HG03139 (cell line): Measurements from ENCODE around the gene MIA.
"Not testable (repeated sequence)": the region's sequence is repeated elsewhere in the genome, so short reads cannot be mapped to it uniquely, and the experiment has no call there.

Experiments
- ATAC-seq: cut with Tn5 transposase; IDR thresholded peaks from one replicate; pipeline ENCODE4 v1.9.1; 2021; ENCODE audit not compliant: unreplicated experiment

Gene MIA

GRCh38 chr19:40774916-40775631, at the start of gene MIA:
Gene MIA, plus strand, starts transcription at chr19:40775521. Its CDS starts 22 bp downstream, at chr19:40775543.
- no peak for ATAC-seq

DNA sequence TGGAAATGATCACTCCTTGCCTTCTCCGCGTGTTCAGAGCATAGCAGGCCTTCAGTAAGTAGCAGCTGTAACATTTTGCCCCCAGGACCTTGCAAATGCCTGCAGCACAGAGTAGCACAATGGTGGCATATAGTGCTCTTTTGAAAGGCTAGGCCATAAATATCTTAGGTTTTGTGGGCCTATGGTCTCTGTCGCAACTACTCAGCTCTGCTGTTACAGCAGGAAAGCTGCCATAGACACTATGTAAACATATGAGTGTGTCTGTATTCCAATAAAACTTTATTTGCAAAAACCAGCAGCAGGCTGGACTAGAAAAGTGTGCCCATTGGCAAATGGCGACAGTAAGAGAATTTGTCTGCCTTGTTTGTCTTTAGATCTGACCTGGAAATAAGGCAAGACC, 49.0 kb upstream of the MIA start:
- no peak for ATAC-seq

GRCh38 chr19:40730065-40730464, 45.3 kb upstream of the MIA start:
- not testable (repeated sequence) for ATAC-seq

DNA sequence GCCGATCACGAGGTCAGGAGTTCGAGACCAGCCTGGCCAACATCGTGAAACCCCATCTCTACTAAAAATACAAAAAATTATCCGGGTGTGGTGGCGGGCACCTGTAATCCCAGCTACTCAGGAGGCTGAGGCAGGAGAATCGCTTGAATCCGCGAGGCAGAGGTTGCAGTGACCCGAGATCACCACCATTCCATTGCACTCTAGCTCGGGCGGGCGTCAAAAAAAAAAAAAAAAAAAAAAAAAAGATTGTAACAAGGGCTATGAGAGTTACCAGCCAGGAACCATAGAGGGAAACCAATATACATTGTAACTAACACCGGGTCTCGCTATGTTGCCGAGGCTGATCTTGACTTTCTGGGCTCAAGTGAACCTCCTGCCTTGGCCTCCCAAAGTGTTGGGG, 43.0 kb upstream of the MIA start:
- not testable (repeated sequence) for ATAC-seq

- ATAC-seq, result no peak
These were observed 42.2 kb upstream of the MIA start for GRCh38 chr19:40733149-40733548.

DNA sequence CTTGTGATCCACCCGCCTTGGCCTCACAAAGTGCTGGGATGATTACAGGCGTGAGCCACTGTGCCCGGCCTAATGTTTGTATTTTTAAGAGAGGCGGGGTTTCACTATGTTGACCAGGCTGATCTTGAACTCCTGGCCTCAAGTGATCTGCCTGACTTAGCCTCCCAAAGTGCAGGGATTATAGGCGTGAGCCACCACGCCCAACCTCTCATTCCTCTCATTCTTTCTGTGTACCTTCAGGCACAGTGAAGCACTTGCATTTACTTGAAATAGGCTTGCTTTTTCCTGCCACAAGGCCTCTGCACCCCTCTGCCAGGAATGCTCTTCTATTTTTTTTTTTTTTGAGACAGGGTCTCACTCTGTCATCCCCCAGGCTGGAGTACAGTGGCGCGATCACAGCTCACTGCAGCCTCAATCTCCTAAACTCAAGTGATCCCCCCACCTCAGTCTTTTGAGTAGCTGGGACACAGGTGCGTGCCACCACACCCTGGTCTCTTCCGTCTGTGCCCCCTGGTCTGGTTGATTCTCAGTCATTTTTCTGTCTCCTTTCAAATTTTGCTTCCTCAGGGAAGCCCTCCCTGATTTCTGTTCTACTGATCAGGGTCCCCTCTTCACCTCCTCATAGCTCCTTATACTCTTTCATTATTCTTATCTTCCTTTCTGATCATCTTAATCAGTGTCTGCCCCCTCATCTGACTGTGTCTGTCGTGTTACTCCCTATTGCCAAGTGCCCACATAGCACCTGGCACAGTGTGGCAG, 40.1 kb upstream of the MIA start:
- no peak for ATAC-seq

DNA sequence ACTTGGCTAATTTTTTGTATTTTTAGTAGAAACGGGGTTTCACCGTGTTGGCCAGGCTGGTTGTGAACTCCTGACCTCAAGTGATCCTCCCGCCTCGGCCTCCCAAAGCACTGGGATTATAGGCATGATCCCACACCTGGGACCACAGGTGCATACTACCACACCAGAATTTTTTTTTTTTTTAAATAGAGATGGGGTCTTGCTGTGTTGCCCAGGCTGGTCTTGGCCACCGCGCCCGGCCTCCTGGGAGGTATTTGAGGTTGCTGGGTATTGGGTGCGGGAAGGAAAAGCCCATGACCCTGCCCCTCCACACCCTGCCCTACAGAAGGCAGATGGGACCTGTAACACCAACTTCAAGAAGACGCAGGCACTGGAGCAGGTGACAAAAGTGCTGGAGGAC, 38.7 kb upstream of the MIA start:
- no peak for ATAC-seq

DNA sequence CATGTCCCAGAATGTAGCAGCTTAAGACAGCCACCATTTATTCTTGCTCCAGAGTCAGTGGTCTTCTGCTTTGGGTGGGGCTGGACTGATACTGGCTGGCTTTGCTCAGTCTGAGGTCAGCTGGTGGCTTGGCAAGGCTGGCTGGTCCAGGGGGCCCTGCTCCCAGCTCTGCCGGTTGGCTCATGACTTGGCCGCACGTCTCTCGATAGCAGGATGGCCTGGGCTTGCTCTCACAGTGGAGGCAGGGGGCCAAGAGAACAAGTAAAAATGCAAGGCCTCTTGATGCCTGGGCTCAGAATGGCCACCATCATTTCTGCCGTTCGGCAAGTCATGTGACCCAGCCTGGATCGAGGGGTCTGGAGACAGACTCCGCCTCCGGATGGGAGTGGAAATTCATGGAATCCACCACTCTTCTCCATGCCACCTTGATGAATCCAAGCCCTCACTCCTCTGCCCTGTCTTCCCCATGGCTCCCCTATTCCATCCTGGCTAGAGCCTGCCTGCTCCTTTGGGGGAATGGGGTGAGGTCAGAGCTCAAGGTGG, 38.1 kb upstream of the MIA start:
- no peak for ATAC-seq

GRCh38 chr19:40739030-40739839, 36.1 kb upstream of the MIA start:
- ATAC-seq, result no peak

DNA sequence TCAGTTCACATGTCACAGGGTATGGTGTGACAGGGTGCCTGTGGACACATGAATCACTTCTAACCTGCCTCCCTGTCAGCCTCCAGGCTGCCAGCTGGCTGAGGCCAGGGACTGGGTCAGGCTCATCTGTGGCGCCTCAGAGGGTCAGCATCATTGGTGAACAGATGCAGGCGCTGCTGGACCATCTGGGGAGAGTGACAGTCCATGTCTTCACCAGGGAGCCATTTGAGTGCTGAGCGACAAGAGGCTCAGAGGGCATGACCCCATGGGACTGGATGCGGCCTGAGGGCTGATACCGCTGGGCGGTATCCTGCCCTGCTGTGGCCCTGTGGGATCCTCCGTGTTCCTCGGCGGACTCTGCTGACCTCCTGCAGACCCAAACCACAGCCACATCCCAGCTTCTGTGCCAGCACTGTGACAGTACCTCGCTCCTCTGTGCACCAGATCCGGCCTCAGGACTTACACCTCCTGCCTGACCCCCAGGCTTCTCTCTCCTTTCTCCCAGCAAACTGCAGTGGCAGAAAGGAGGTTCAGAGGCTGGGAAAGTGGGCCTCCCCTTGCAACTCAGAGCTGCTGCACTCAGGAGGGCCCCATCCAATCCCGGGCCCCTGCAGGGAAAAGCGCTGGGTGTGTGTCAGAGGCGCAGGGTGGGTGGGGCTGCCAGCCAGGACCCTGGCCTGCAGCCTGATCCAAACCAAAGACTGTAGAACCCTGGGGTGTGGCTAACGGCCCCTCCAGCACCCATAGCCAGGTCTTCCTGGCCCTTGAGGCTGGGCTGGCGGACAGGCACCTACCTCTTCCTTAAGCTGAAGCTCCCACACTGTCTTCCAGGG, 35.2 kb upstream of the MIA start:
- ATAC-seq, result no peak

- ATAC-seq, result no peak
These were observed 34.6 kb upstream of the MIA start for GRCh38 chr19:40740747-40741146.

- no peak for ATAC-seq
These were observed 33.6 kb upstream of the MIA start for GRCh38 chr19:40741527-40742390.

- ATAC-seq, result no peak
These were observed 32.8 kb upstream of the MIA start for GRCh38 chr19:40742477-40742876.

GRCh38 chr19:40742886-40743285, 32.4 kb upstream of the MIA start:
- ATAC-seq, result no peak

DNA sequence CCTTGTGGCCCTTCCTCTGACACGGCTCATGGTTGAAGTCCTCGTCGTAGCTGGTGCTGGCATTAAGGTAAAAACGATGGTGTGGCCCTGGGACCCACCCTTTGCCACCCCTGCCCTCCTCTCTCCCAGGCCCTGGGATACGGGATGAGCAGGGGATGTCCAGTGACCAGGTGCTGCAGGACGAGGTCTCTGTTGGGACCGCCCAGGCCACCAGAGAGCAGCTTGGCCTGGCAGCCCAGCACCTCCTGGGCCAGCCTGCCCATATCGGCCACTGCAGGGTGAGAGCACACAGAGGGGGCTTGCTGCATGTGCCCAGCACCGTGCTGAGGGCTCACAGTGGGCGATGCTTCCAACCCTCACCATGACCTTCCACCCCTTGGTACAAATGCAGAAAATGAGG, 31.4 kb upstream of the MIA start:
- ATAC-seq, result no peak

GRCh38 chr19:40744554-40745401, 30.5 kb upstream of the MIA start:
- ATAC-seq, result no peak

GRCh38 chr19:40745402-40745780, 29.9 kb upstream of the MIA start:
- no peak for ATAC-seq

DNA sequence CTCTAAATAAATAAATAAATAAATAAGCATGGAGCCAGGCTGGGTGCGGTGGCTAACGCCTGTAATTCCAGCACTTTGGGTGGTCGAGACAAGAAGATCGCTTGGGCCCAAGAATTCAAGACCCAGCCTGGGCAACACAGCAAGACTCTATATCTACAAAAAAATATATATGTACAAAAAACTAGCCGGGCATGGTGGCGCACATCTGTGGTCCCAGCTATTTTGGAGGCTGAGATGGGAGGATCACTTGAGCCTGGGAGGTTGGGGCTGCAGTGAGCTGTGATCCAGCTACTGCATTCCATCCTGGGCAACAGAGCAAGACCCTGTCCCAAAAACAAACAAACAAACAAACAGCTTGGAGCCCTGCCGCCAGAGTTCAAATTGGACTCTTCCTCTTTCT, 27.8 kb upstream of the MIA start:
- ATAC-seq, result no peak
